ENCODE measurements around the gene TBC1D22A.

Gene TBC1D22A

GRCh38 chr22:47066616-47066905 lies 304.1 kb downstream of the TBC1D22A start:
- no peak for DNase-seq

GRCh38 chr22:47067321-47067890 lies 305.0 kb downstream of the TBC1D22A start:
- DNase-seq = no peak

- no peak for DNase-seq
These were observed 305.6 kb downstream of the TBC1D22A start for GRCh38 chr22:47067911-47068625.

GRCh38 chr22:47068626-47068996 lies 306.2 kb downstream of the TBC1D22A start:
- DNase-seq = no peak

GRCh38 chr22:47069270-47069669 lies 306.8 kb downstream of the TBC1D22A start:
- no peak for DNase-seq

- no peak for DNase-seq
These were observed 308.8 kb downstream of the TBC1D22A start for GRCh38 chr22:47071078-47071806.

GRCh38 chr22:47071807-47072641 lies 309.6 kb downstream of the TBC1D22A start:
- DNase-seq = no peak

- DNase-seq = no peak
These were observed 310.2 kb downstream of the TBC1D22A start for GRCh38 chr22:47072642-47072967.

GRCh38 chr22:47073075-47073474 lies 310.6 kb downstream of the TBC1D22A start:
- no peak for DNase-seq

GRCh38 chr22:47074105-47074504 lies 311.7 kb downstream of the TBC1D22A start:
- DNase-seq = no peak

GRCh38 chr22:47075568-47075967 lies 313.1 kb downstream of the TBC1D22A start:
- DNase-seq = no peak

GRCh38 chr22:47076758-47077157 lies 314.3 kb downstream of the TBC1D22A start:
- no peak for DNase-seq

- no peak for DNase-seq
These were observed 317.6 kb downstream of the TBC1D22A start for GRCh38 chr22:47080100-47080499.

- no peak for DNase-seq
These were observed 320.1 kb downstream of the TBC1D22A start for GRCh38 chr22:47082505-47082904.

- DNase-seq = no peak
These were observed 321.0 kb downstream of the TBC1D22A start for GRCh38 chr22:47083379-47083986.

- DNase-seq = no peak
These were observed 321.8 kb downstream of the TBC1D22A start for GRCh38 chr22:47084226-47084625.

GRCh38 chr22:47086596-47087248 lies 324.3 kb downstream of the TBC1D22A start:
- no peak for DNase-seq

- DNase-seq = peak; percentile 47
These were observed 326.2 kb downstream of the TBC1D22A start for GRCh38 chr22:47088480-47089158.

GRCh38 chr22:47089374-47089773 lies 326.9 kb downstream of the TBC1D22A start:
- DNase-seq = peak; percentile 37

- DNase-seq = peak; percentile 34
These were observed 327.5 kb downstream of the TBC1D22A start for GRCh38 chr22:47089796-47090460.

- peak; percentile 55 for DNase-seq
These were observed 328.3 kb downstream of the TBC1D22A start for GRCh38 chr22:47090591-47091245.

All from eye (tissue), 1 donor.